Tibial nerve (tissue), 4 donors: Measurements from ENCODE around the gene FBXO21.

ENCODE experiments used
- EP300 ChIP-seq, 2 donors: sonication (generic); formaldehyde crosslinking; IDR thresholded peaks; one replicate each; pipeline ENCODE4 v1.6.1; 2017; ENCODE audit warnings: antibody characterized with exemption in 2 of 2, mild to moderate bottlenecking in 1 of 2
- POLR2A ChIP-seq, 2 donors: fragments of 450-650 bp; IDR thresholded peaks; one replicate each; pipeline ENCODE4 v1.6.1; 2017; ENCODE audit warnings: antibody characterized with exemption in 2 of 2, mild to moderate bottlenecking in 2 of 2, moderate library complexity in 2 of 2
- TF ChIP-seq, protein P1 (sequence below), 5 experiments: fragments of 200-600 bp in 3 of 5; fragments of 450-650 bp in 2 of 5; sonication (generic) in 3 of 5; IDR thresholded peaks; one replicate each; pipeline ENCODE4 v1.5.1; 2016 to 2019; ENCODE audit warnings: antibody characterized with exemption in 5 of 5, mild to moderate bottlenecking in 3 of 5, moderate library complexity in 2 of 5

- TF ChIP-seq POLR2A (IDR thresholded peaks at IDR 0.05) (no peak), EP300 (IDR thresholded peaks at IDR 0.05) (no peak)
- TF ChIP-seq, protein P1, sequence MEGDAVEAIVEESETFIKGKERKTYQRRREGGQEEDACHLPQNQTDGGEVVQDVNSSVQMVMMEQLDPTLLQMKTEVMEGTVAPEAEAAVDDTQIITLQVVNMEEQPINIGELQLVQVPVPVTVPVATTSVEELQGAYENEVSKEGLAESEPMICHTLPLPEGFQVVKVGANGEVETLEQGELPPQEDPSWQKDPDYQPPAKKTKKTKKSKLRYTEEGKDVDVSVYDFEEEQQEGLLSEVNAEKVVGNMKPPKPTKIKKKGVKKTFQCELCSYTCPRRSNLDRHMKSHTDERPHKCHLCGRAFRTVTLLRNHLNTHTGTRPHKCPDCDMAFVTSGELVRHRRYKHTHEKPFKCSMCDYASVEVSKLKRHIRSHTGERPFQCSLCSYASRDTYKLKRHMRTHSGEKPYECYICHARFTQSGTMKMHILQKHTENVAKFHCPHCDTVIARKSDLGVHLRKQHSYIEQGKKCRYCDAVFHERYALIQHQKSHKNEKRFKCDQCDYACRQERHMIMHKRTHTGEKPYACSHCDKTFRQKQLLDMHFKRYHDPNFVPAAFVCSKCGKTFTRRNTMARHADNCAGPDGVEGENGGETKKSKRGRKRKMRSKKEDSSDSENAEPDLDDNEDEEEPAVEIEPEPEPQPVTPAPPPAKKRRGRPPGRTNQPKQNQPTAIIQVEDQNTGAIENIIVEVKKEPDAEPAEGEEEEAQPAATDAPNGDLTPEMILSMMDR (IDR thresholded peaks at IDR 0.05): no peak
Measured at GRCh38 chr12:117143008-117143532, 47.2 kb downstream of the FBXO21 start.
